ENCODE results near the gene MOV10L1. TPM values are rescaled to one million over a fixed set of nuclear protein-coding genes. Genes with fewer than 3 reads are reported as not detected.

MOV10L1 gene
- total RNA-seq, 6 experiments from 2014 or later: 0.21 to 0.31 (median 0.24) TPM; not detected in 2

- intact Hi-C loops (cut with DNase I): loop anchor here in 1 of 2 donors (5.0 kb wide), 1 partner anchor 54 kb away; no protein-coding TSS in a partner anchor
These were observed 116.2 kb downstream of the MOV10L1 start for GRCh38 chr22:50205781-50206569.

GRCh38 chr22:50206599-50206998, 116.8 kb downstream of the MOV10L1 start:
- H3K36me3 ChIP-seq: peaks cover 5 to 38% (median 19%) of the 10 kb centered on the region in 4 donors
- DNase-seq: peak; percentile 89 to 97 (median 96)
- intact Hi-C loops (cut with DNase I): loop anchor here in 1 of 2 donors (5.0 kb wide), 1 partner anchor 54 kb away; no protein-coding TSS in a partner anchor

More at GRCh38 chr22:50205781-50206569, 116.2 kb downstream of the MOV10L1 start:
- 42% methylated on average over 11 of the region's 45 CpGs for WGBS (ENCODE audit: insufficient coverage, low coverage, low lambda C conversion rate, missing lambda C conversion rate)
- Histone ChIP-seq H3K36me3 (peaks cover 3 to 32% (median 16%) of the 10 kb centered on the region in 4 donors), H3K27ac (peak overlapping the region; percentile 92 to 98 (median 95)), H3K4me3 (peak overlapping the region; percentile 31 to 54 (median 42)), H3K4me1 (peaks cover 0 to 60% (median 19%) of the 10 kb centered on the region in 4 donors), H3K9me3 (no peaks in the 10 kb centered on the region), H3K27me3 (no peaks in the 10 kb centered on the region)
- DNase-seq (peak; percentile 86 to 94 (median 93)), ATAC-seq (peak; percentile 59 to 72 (median 66))
- peak; percentile 86 for TF ChIP-seq POLR2A (IDR thresholded peaks at IDR 0.05)
- no peak for TF ChIP-seq CTCF (IDR thresholded peaks at IDR 0.05)

GRCh38 chr22:50207383-50208140, 117.8 kb downstream of the MOV10L1 start:
- intact Hi-C loops (cut with DNase I): loop anchor here in 1 of 2 donors (5.0 kb wide), 1 partner anchor 55 kb away; no protein-coding TSS in a partner anchor
- WGBS (ENCODE audit: insufficient coverage, low coverage, low lambda C conversion rate, missing lambda C conversion rate): 40% methylated on average over 2 of the region's 23 CpGs
- no peaks in the 10 kb centered on the region for H3K27me3 ChIP-seq
- H3K27ac ChIP-seq: peak overlapping the region in 2 of 3 donors; percentile 95 to 98
- peaks cover 0 to 58% (median 19%) of the 10 kb centered on the region in 4 donors for H3K4me1 ChIP-seq
- no peak for ATAC-seq
- peaks cover 6 to 48% (median 24%) of the 10 kb centered on the region in 4 donors for H3K36me3 ChIP-seq
- TF ChIP-seq CTCF (IDR thresholded peaks at IDR 0.05) (no peak), POLR2A (IDR thresholded peaks at IDR 0.05) (no peak)
- peak in 2 of 3 donors; percentile 38 to 55 for DNase-seq
- H3K4me3 ChIP-seq: no peak overlapping the region
- no peaks in the 10 kb centered on the region for H3K9me3 ChIP-seq

More at GRCh38 chr22:50206599-50206998, 116.8 kb downstream of the MOV10L1 start:
- no peaks in the 10 kb centered on the region for H3K27me3 ChIP-seq
- peak overlapping the region in 2 of 3 donors; percentile 14 to 54 for H3K4me3 ChIP-seq
- TF ChIP-seq POLR2A (IDR thresholded peaks at IDR 0.05) (no peak), CTCF (IDR thresholded peaks at IDR 0.05) (peak; percentile 53 to 78 (median 68))
- H3K9me3 ChIP-seq: no peaks in the 10 kb centered on the region
- H3K4me1 ChIP-seq: peaks cover 0 to 60% (median 19%) of the 10 kb centered on the region in 4 donors
- peak overlapping the region; percentile 92 to 98 (median 95) for H3K27ac ChIP-seq
- WGBS (ENCODE audit: insufficient coverage, low coverage, low lambda C conversion rate, missing lambda C conversion rate): no CpG with 5 or more reads among the region's 10 CpGs
- peak; percentile 58 to 73 (median 61) for ATAC-seq

GRCh38 chr22:50208430-50208938, 118.7 kb downstream of the MOV10L1 start:
- 72% methylated on average over 14 of the region's 22 CpGs for WGBS (ENCODE audit: insufficient coverage, low coverage, low lambda C conversion rate, missing lambda C conversion rate)
- DNase-seq: no peak
- intact Hi-C loops (cut with DNase I): loop anchor here in 1 of 2 donors (5.0 kb wide), 1 partner anchor 56 kb away; no protein-coding TSS in a partner anchor

More at GRCh38 chr22:50208430-50208938, 118.7 kb downstream of the MOV10L1 start:
- Histone ChIP-seq H3K27me3 (no peaks in the 10 kb centered on the region), H3K4me3 (no peak overlapping the region), H3K27ac (no peak overlapping the region), H3K9me3 (no peaks in the 10 kb centered on the region), H3K4me1 (peaks cover 0 to 48% (median 15%) of the 10 kb centered on the region in 4 donors), H3K36me3 (peaks cover 6 to 57% (median 30%) of the 10 kb centered on the region in 4 donors)
- TF ChIP-seq CTCF (IDR thresholded peaks at IDR 0.05) (no peak), POLR2A (IDR thresholded peaks at IDR 0.05) (no peak)
- no peak for ATAC-seq
